Muscle of leg (tissue), 11 donors: ENCODE results near the gene SLN. TPM values are rescaled to one million over a fixed set of nuclear protein-coding genes. Genes with fewer than 3 reads are reported as not detected.

ENCODE experiments used
- DNase-seq: peaks from one replicate; pipeline ENCODE4 v3.0.0; 2013
- H3K27ac ChIP-seq: one replicate; pipeline ENCODE4 v1.5.1; 2013; ENCODE audit warnings: mild to moderate bottlenecking, low read length, control low read depth
- H3K27me3 ChIP-seq: one replicate; pipeline ENCODE4 v1.6.1; 2013; ENCODE audit warnings: low read length; ENCODE audit not compliant: control insufficient read depth, insufficient read depth
- H3K36me3 ChIP-seq: one replicate; pipeline ENCODE4 v1.6.1; 2013; ENCODE audit warnings: low read length; ENCODE audit not compliant: control insufficient read depth, insufficient read depth
- H3K4me1 ChIP-seq: one replicate; pipeline ENCODE4 v1.6.1; 2013; ENCODE audit warnings: low read length; ENCODE audit not compliant: control insufficient read depth, insufficient read depth
- H3K4me3 ChIP-seq: one replicate; pipeline ENCODE4 v1.5.1; 2013; ENCODE audit warnings: low read length, control low read depth
- H3K9me3 ChIP-seq: replicated peaks from 2 replicates; pipeline ENCODE4 v1.6.1; 2013; ENCODE audit warnings: low read depth, low read length; ENCODE audit not compliant: control insufficient read depth
- WGBS: methylation state at CpG from one replicate; pipeline ENCODE4 v1.1.5; 2013; ENCODE audit warnings: missing lambda C conversion rate; ENCODE audit not compliant: insufficient coverage; 5-methylcytosine and 5-hydroxymethylcytosine counted together
- polyA plus RNA-seq, 8 donors: library from polyadenylated mRNA; unstranded; fragments of 120-200 nt; gene quantifications; one replicate each; pipeline versions ENCODE4 v1.2.1 to v1.2.3, GENCODE V29; 2013; ENCODE audit warnings: inconsistent platforms in 1 of 8, low replicate concordance in 1 of 8; ENCODE audit not compliant: insufficient read length in 8 of 8, insufficient read depth in 1 of 8
- total RNA-seq: library from RNA; stranded (reverse); fragments of 120-200 nt; gene quantifications from one replicate; pipeline ENCODE4 v1.2.4, GENCODE V29; 2013

SLN gene
- total and polyA plus RNA-seq, 9 donors = 1,125 to 3,037 (median 2,095) TPM

DNA sequence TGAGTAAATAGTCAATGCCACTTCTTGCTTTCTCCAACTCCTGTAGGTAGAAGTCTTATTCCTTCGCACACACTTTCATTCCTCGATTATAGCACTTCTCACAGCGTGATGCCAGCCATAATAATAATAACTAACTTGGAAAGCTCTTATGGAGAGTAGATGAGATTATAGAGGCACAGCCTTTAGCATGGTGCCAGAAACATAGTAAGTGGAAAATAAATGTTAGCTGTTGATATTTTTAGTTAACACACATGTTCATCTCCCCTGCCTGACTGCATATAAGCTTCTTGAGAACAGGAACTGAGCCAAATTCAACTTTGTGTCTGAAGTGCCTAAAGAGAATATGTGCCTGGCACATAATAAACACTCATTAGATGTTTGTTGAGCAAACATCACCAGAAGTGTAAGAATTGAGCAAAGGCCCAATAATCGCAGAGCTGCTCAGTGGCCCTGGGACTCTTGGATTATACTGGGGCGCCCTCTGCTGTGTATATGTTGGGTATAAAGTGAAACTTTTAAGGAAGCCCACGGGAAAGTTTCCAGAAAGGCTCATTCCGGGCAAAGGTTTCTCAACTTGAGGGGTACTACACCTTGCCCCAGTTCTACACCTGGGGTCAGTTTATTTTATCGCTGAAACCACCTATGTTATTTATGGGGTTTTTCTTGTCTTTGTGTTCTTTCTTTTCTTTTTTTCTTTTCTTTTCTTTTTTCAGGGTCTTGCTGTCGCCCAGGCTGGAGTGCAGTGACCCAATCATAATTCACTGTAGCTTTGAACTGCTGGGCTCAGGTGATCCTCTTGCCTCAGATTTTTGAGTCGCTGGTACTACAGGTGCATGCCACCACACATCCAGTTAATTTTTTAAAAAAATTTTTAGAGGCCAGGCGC, 22.3 kb downstream of the SLN start:
- Histone ChIP-seq H3K27ac (no peak overlapping the region), H3K9me3 (no peaks in the 10 kb centered on the region), H3K4me1 (peaks cover 4% of the 10 kb centered on the region), H3K4me3 (no peak overlapping the region), H3K36me3 (no peaks in the 10 kb centered on the region), H3K27me3 (no peaks in the 10 kb centered on the region)
- 56% methylated on average over 3 of the region's 11 CpGs for WGBS
- peak; percentile 88 for DNase-seq

DNA sequence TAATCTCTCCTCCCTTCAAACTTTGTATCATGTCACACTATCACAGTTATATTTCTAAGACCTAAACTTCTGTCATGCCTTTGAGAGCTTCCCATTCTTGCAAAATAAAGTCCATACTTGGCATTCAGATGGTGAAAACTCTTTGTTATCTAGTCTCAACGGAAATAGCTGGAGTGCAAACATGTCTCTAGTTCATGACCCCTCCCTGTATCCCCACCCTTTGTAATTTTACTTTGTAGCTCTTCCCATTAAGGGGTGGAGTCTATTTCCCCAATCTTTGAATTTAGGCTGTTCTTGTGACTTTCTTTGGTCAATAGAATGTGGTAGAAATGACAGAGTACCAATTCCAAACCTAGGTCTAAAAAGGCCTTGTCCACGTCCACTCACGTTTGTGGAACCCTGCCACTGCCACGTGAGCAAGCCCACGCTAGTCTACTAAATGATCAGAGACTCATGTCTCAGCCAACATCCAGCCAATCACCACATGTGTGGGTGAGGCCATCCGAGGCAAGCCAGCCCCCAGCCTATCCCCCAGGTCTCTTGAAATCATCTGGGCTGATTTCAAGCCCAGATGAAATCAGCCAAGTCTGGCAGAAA, 23.4 kb downstream of the SLN start:
- no peak overlapping the region for H3K27ac ChIP-seq
- H3K4me1 ChIP-seq = peaks cover 4% of the 10 kb centered on the region
- H3K36me3 ChIP-seq = no peaks in the 10 kb centered on the region
- no peaks in the 10 kb centered on the region for H3K27me3 ChIP-seq
- no peaks in the 10 kb centered on the region for H3K9me3 ChIP-seq
- H3K4me3 ChIP-seq = no peak overlapping the region
- WGBS = 71% methylated on average over 4 of the region's 6 CpGs
- DNase-seq = no peak

DNA sequence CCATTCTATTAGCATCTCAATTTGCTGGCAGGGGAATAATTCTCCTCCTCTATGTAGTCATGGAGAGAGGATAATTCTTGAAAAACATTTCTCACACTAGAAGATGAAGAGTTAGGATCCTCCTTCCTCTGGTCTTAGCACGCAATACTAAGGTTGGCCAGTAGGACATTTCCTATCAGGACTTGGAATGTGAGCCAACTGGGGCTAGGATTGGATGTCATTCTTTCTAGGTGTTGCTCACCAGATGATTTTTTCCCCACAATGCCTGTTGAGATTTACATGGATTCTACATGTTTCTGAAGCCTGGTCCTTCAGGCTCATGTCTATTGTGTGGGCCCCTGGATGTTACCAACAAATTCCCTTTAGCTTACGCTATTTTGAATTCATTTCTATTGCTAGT, 28.0 kb downstream of the SLN start:
- no peaks in the 10 kb centered on the region for H3K36me3 ChIP-seq
- H3K4me3 ChIP-seq = no peak overlapping the region
- no peaks in the 10 kb centered on the region for H3K27me3 ChIP-seq
- WGBS = 86% methylated on average over 1 of the region's 2 CpGs
- H3K27ac ChIP-seq = no peak overlapping the region
- H3K4me1 ChIP-seq = no peaks in the 10 kb centered on the region
- no peaks in the 10 kb centered on the region for H3K9me3 ChIP-seq
- DNase-seq = no peak

DNA sequence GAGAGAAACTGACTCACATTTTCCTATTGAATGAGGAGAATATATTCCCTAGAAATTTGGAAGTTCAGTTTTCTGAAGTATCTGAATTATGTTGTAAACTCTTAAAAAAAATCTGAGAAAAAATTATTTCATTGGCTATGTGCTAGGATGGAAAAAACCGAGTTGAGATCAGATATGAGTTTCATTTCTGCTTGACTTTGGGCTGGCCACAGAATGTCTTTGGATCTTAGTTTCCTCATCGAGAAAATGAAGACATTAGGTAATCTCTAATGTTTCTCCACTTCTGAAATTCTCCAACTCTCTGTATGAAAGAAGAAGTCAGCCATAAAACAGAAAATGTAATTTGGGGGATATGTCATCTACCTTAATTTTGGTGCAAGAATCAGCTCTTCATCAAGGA, 28.8 kb downstream of the SLN start:
- H3K4me3 ChIP-seq = no peak overlapping the region
- no peak overlapping the region for H3K27ac ChIP-seq
- H3K27me3 ChIP-seq = no peaks in the 10 kb centered on the region
- WGBS = no CpG with 5 or more reads among the region's 2 CpGs
- H3K9me3 ChIP-seq = no peaks in the 10 kb centered on the region
- no peaks in the 10 kb centered on the region for H3K36me3 ChIP-seq
- H3K4me1 ChIP-seq = no peaks in the 10 kb centered on the region
- DNase-seq = no peak

DNA sequence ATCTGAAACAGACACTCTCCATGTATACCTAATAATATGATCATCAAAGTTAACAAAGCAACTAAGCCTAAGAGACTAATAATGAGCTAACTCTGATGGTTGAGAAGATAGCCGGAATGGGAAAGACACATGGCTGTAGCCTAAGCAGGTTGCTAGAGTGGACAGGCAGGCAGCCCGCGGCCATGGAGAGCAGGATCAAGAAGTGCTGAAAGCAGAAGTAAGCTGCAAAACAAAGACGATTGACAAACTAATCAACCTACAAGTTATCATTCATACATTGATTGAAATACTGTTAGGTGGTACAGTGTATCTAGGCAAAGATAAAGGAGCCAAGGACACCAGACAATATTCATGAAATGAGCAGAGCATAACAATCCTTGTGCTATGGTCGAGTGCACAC, 29.3 kb downstream of the SLN start:
- Histone ChIP-seq H3K4me3 (no peak overlapping the region), H3K4me1 (no peaks in the 10 kb centered on the region), H3K27ac (no peak overlapping the region), H3K27me3 (no peaks in the 10 kb centered on the region), H3K36me3 (no peaks in the 10 kb centered on the region), H3K9me3 (no peaks in the 10 kb centered on the region)
- DNase-seq = no peak
- 86% methylated on average over 1 of the region's 5 CpGs for WGBS

DNA sequence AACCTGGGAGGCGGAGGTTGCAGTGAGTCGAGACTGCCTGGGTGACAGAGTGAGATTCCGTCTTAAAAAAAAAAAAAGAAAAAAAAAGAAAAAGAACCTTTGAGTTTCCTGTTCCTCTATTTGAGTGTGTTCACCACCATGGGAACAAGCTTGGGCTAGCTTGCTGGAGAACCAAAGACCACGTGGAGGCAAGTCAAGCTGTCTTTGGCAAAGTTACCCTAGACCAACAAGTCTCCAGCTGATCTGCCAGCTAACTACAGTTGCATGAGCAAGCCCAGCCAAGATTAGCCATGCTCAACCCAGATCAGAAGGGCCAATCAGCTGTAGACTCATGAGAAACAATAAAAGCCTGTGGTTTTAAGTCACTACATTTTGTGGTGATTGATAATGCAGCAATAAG, 29.7 kb downstream of the SLN start:
- Histone ChIP-seq H3K4me1 (no peaks in the 10 kb centered on the region), H3K27ac (no peak overlapping the region), H3K36me3 (no peaks in the 10 kb centered on the region), H3K4me3 (no peak overlapping the region), H3K9me3 (no peaks in the 10 kb centered on the region), H3K27me3 (no peaks in the 10 kb centered on the region)
- WGBS = 84% methylated on average over 3 of the region's 4 CpGs
- DNase-seq = no peak

DNA sequence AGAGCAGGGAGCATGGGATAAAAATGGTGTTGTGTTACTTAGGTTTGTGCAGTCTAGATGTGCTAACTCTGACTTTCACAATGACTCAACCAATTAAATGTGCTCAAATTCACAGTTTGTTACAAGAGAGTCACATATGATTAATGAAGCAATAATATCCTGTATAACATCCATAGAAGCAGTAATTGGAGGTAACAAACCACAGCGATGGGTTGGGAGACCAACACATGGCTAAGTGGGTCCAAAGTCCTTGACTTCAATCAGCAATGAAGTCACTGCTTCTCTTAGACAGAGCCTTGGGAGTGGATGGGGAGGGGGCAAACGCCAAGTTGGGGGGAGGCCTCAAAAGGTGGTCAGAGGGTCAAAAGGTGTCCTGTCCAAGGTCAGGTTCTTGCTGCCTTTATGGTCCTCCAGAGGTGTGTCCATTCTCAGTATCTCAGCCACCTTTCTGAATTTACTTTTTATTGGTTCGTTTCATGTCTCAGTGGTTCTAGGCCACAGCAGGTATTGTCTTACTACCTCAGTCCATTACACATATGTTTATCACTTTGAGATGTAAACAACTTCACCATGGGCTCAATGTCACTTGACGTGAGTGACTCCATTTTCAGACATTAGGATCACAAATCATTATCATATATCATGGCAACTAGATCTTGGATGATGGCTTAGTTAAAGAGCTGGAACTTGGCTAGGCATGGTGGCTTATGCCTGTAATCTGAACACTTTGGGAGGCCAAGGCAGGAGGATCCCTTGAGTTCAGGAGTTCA, 32.4 kb downstream of the SLN start:
- no CpG with 5 or more reads among the region's 4 CpGs for WGBS
- DNase-seq = no peak
- H3K4me1 ChIP-seq = peaks cover 8% of the 10 kb centered on the region
- no peaks in the 10 kb centered on the region for H3K36me3 ChIP-seq
- H3K27me3 ChIP-seq = no peaks in the 10 kb centered on the region
- H3K4me3 ChIP-seq = no peak overlapping the region
- no peak overlapping the region for H3K27ac ChIP-seq
- no peaks in the 10 kb centered on the region for H3K9me3 ChIP-seq

DNA sequence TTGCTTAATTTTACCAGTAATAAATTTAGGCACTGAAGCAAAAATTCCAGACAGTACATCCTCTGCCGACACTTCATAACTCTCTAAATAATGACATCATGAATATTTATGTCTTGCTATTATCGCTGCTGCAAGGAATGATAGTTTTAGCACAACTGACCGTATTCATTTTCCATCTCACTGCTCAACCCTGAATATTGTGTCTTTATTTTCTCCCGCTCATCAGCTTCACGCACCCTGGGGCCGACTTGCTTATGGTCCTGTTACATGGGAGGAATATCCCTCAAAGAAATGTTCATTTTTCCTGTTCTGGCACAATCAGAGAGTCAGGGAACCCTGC, 33.3 kb downstream of the SLN start:
- WGBS = 67% methylated on average over 1 of the region's 6 CpGs

DNA sequence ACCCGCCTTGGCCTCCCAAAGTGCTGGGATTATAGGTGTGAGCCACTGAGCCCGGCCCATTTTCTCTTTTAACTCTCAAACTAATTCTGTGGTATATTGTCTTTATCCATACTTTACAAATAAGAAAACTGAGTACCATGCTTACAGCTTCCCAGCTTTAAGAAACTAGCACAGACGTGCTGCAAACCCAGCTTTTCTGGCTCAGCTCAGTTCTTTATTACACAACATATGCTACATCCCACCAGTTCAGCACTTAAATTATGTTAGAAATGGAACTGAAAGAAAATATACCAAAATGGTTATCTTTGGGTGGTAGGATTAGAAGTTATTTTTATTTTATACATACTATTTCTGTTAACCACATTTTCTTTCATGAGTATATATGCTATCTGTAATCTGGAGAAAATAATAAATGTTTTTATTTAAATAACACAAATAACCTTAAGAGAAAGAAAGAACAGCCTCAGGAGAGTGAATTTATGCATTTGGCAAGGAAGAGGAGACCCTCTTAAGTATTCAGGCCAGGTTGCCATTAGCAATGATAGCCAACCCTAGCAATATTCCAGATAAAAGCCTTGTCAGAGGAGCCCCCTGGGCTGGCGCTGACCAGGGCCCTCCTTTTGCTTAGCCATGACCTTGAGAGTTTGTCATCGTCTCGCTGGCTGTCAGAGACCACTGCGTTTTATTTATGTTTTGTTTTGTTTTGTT, 33.8 kb downstream of the SLN start:
- WGBS = no CpG with 5 or more reads among the region's 7 CpGs
- no peaks in the 10 kb centered on the region for H3K9me3 ChIP-seq

More for the DNA sequence above, 33.3 kb downstream of the SLN start:
- DNase-seq = no peak
- Histone ChIP-seq H3K36me3 (no peaks in the 10 kb centered on the region), H3K27ac (no peak overlapping the region), H3K4me1 (peaks cover 8% of the 10 kb centered on the region), H3K27me3 (no peaks in the 10 kb centered on the region), H3K4me3 (no peak overlapping the region), H3K9me3 (no peaks in the 10 kb centered on the region)

More for the DNA sequence above, 33.8 kb downstream of the SLN start:
- Histone ChIP-seq H3K36me3 (no peaks in the 10 kb centered on the region), H3K27ac (no peak overlapping the region), H3K27me3 (no peaks in the 10 kb centered on the region), H3K4me3 (no peak overlapping the region), H3K4me1 (peaks cover 8% of the 10 kb centered on the region)
- DNase-seq = no peak
